HCT116 (cell line): Measurements from ENCODE around the gene HBM. TPM values are rescaled to one million over a fixed set of nuclear protein-coding genes. Genes with fewer than 3 reads are reported as not detected.
"Not testable (repeated sequence)": the region's sequence is repeated elsewhere in the genome, so short reads cannot be mapped to it uniquely, and the experiment has no call there.

Source experiments
- ATAC-seq: fragments of 200-7000 bp; cut with Tn5 transposase; 2 replicates; pipeline ENCODE4 v1.9.1; 2020; ENCODE audit warnings: mild to moderate bottlenecking, moderate library complexity
- BruUV-seq: library from RNA; stranded (reverse); fragments of 400-500 nt; replicated peaks from 2 replicates; lab custom pipeline; 2021; lab: Mats Ljungman, UMichigan
- CTCF ChIA-PET: fragments of 300-600 bp; sonication (Branson Sonifier 250); formaldehyde crosslinking; loops from one replicate; lab custom pipeline; 2021; ENCODE audit warnings: antibody characterized with exemption; lab: Charles Lee
- POLR2A ChIA-PET: fragments of 300-600, 350-600 bp; sonication (Branson Sonifier 250); formaldehyde crosslinking; loops from one replicate; lab custom pipeline; 2021; ENCODE audit warnings: antibody characterized with exemption; lab: Charles Lee
- RAD21 ChIA-PET, 2 experiments: fragments of 300-600 bp; sonication (Branson Sonifier 250); formaldehyde crosslinking; loops; one replicate each; lab custom pipeline; 2023; ENCODE audit warnings: low total read pairs in 2 of 2; ENCODE audit not compliant: uncharacterized antibody in 2 of 2, unreplicated experiment in 2 of 2, low non-redundant PET in 1 of 2; lab: Charles Lee
- DNase-seq: peaks from one replicate; pipeline ENCODE4 v3.0.0-alpha.2; 2010; ENCODE audit warnings: low read depth, low spot score
- H2AFZ ChIP-seq: fragments of 200-600 bp; shearing (Covaris generic), sonication (generic); 2 replicates; pipeline ENCODE4 v1.6.1; 2017; ENCODE audit warnings: low read depth, mixed run types, mixed read lengths, antibody characterized with exemption, low read length; ENCODE audit not compliant: poor library complexity, severe bottlenecking
- H3K27ac ChIP-seq: 2 replicates; pipeline ENCODE4 v1.5.1; 2012; ENCODE audit warnings: low read depth, low read length
- H3K27me3 ChIP-seq: fragments of 200-600 bp; sonication (generic); 2 replicates; pipeline ENCODE4 v1.6.1; 2016; ENCODE audit warnings: mixed run types, low read length, mixed read lengths; ENCODE audit not compliant: insufficient read depth
- H3K36me3 ChIP-seq, 2 experiments: fragments of 200-500 bp in 1 of 2; fragments of 200-600 bp in 1 of 2; sonication (Bioruptor generic) in 1 of 2; sonication (generic) in 1 of 2; 2 replicates each; pipeline versions ENCODE4 v1.5.1 to v1.6.1; 2014 to 2016; ENCODE audit warnings: low read length in 2 of 2, inconsistent platforms in 1 of 2, mixed read lengths in 1 of 2, mixed run types in 1 of 2; ENCODE audit not compliant: insufficient read depth in 2 of 2, control insufficient read depth in 1 of 2
- H3K4me1 ChIP-seq, 2 experiments: fragments of 200-600 bp in 1 of 2; sonication (generic) in 1 of 2; 2 replicates each; pipeline versions ENCODE4 v1.5.1 to v1.6.1; 2012 to 2017; ENCODE audit warnings: low read length in 2 of 2, inconsistent platforms in 1 of 2, mild to moderate bottlenecking in 1 of 2, mixed read lengths in 1 of 2, mixed run types in 1 of 2, moderate library complexity in 1 of 2; ENCODE audit not compliant: insufficient read depth in 2 of 2, control insufficient read depth in 1 of 2
- H3K4me2 ChIP-seq: fragments of 200-600 bp; sonication (generic); 2 replicates; pipeline ENCODE4 v1.6.1; 2017; ENCODE audit warnings: mixed run types, low read length, mixed read lengths
- H3K4me3 ChIP-seq, 2 experiments: fragments of 200-600 bp in 1 of 2; sonication (generic) in 1 of 2; replicated peaks in 1 of 2; 2 replicates each; pipeline ENCODE4 v1.5.1; 2011 to 2016; ENCODE audit warnings: low read length in 2 of 2, control low read depth in 1 of 2, low read depth in 1 of 2, mild to moderate bottlenecking in 1 of 2, mixed read lengths in 1 of 2, mixed run types in 1 of 2
- H3K79me2 ChIP-seq: fragments of 200-600 bp; sonication (generic); 2 replicates; pipeline ENCODE4 v1.6.1; 2017; ENCODE audit warnings: mild to moderate bottlenecking, mixed run types, low read length, moderate library complexity, mixed read lengths; ENCODE audit not compliant: insufficient read depth
- H3K9ac ChIP-seq: fragments of 200-600 bp; sonication (generic); 2 replicates; pipeline ENCODE4 v1.6.1; 2016; ENCODE audit warnings: low read length, mixed read lengths
- H3K9me2 ChIP-seq: fragments of 200-600 bp; sonication (generic), shearing (Covaris generic); 2 replicates; pipeline ENCODE4 v1.6.1; 2017; ENCODE audit warnings: mixed run types, mild to moderate bottlenecking, moderate library complexity; ENCODE audit not compliant: insufficient read depth
- H3K9me3 ChIP-seq, 2 experiments: fragments of 200-500 bp in 1 of 2; fragments of 200-600 bp in 1 of 2; sonication (Bioruptor generic) in 1 of 2; sonication (generic) in 1 of 2; 2 replicates each; pipeline ENCODE4 v1.6.1; 2014 to 2017; ENCODE audit warnings: low read length in 2 of 2, mixed read lengths in 2 of 2, inconsistent platforms in 1 of 2, low read depth in 1 of 2, mild to moderate bottlenecking in 1 of 2, mixed run types in 1 of 2, moderate library complexity in 1 of 2; ENCODE audit not compliant: control insufficient read depth in 1 of 2, insufficient read depth in 1 of 2
- H4K20me1 ChIP-seq: fragments of 200-600 bp; sonication (generic), shearing (Covaris generic); 2 replicates; pipeline ENCODE4 v1.6.1; 2017; ENCODE audit warnings: mixed run types, mild to moderate bottlenecking, moderate library complexity; ENCODE audit not compliant: insufficient read depth
- CBX3 ChIP-seq: IDR thresholded peaks from 2 replicates; pipeline ENCODE4 v1.6.1; 2012; ENCODE audit warnings: low read depth
- ELF1 ChIP-seq: IDR thresholded peaks from 2 replicates; pipeline ENCODE4 v1.6.1; 2012; ENCODE audit warnings: low read depth, borderline replicate concordance
- FOSL1 ChIP-seq: IDR thresholded peaks from 2 replicates; pipeline ENCODE4 v1.6.1; 2012; ENCODE audit warnings: low read depth
- JUND ChIP-seq: IDR thresholded peaks from 2 replicates; pipeline ENCODE4 v1.6.1; 2012
- RAD21 ChIP-seq: IDR thresholded peaks from 2 replicates; pipeline ENCODE4 v1.6.1; 2012; ENCODE audit warnings: low read depth, mild to moderate bottlenecking
- SP1 ChIP-seq: IDR thresholded peaks from 2 replicates; pipeline ENCODE4 v1.6.1; 2012; ENCODE audit warnings: low read depth
- SRF ChIP-seq: IDR thresholded peaks from 2 replicates; pipeline ENCODE4 v1.6.1; 2012; ENCODE audit warnings: low read depth
- TCF7L2 ChIP-seq: IDR thresholded peaks from 2 replicates; pipeline ENCODE4 v1.7.0; 2011; ENCODE audit warnings: borderline replicate concordance, inconsistent platforms; ENCODE audit not compliant: insufficient read depth, insufficient read length; ENCODE audit errors: extremely low read depth
- YY1 ChIP-seq: IDR thresholded peaks from 2 replicates; pipeline ENCODE4 v1.6.1; 2011; ENCODE audit warnings: low read length, low read depth, moderate library complexity, mild to moderate bottlenecking; ENCODE audit not compliant: insufficient replicate concordance; ENCODE audit errors: extremely low read depth
- ZFX ChIP-seq: fragments of 450-650 bp; IDR thresholded peaks from 2 replicates; pipeline ENCODE4 v1.6.1; 2017
- ZNF274 ChIP-seq: fragments of 200-500 bp; sonication (Bioruptor generic); IDR thresholded peaks from 2 replicates; pipeline ENCODE4 v1.6.1; 2014; ENCODE audit warnings: mild to moderate bottlenecking, low read depth, low read length, inconsistent platforms
- intact Hi-C: fragments of 100-400 bp; cut with micrococcal nuclease; formaldehyde crosslinking; loops from 2 replicates; pipeline ENCODE4 v1.10.0; 2022
- total RNA-seq: library from RNA; stranded (reverse); gene quantifications from one replicate; pipeline ENCODE4 v1.2.1, GENCODE V29; 2021; ENCODE audit not compliant: unreplicated experiment
- TF ChIP-seq, protein P1 (sequence below): IDR thresholded peaks from 2 replicates; pipeline ENCODE4 v1.6.1; 2012; ENCODE audit warnings: low read depth
- TF ChIP-seq, protein P2 (sequence below): IDR thresholded peaks from 2 replicates; pipeline ENCODE4 v1.6.1; 2011; ENCODE audit warnings: mild to moderate bottlenecking, low read length, moderate library complexity; ENCODE audit not compliant: insufficient replicate concordance; ENCODE audit errors: extremely low read depth
- TF ChIP-seq, protein P3 (sequence below): IDR thresholded peaks from 2 replicates; pipeline ENCODE4 v1.6.1; 2012

Gene HBM
- total RNA-seq, 1 experiment from 2014 or later: not detected

GRCh38 chr16:169014-169413 lies 3.2 kb downstream of the HBM start (continued):
- TF ChIP-seq ZNF274 (no peak), JUND (no peak)

- H4K20me1 ChIP-seq, H3K9me2 ChIP-seq, H3K79me2 ChIP-seq, POLR2A ChIA-PET, H3K27ac ChIP-seq, intact Hi-C loops, CTCF ChIA-PET, DNase-seq, BruUV-seq, H3K9me3 ChIP-seq, H2AFZ ChIP-seq, H3K36me3 ChIP-seq, H3K9ac ChIP-seq, H3K27me3 ChIP-seq, RAD21 ChIA-PET, H3K4me3 ChIP-seq: not testable (repeated sequence)
- peaks cover 0 to 14% of the 10 kb centered on the region in 2 experiments; a peak in 2 of 4 replicates for H3K4me1 ChIP-seq
- TF ChIP-seq, protein P1, sequence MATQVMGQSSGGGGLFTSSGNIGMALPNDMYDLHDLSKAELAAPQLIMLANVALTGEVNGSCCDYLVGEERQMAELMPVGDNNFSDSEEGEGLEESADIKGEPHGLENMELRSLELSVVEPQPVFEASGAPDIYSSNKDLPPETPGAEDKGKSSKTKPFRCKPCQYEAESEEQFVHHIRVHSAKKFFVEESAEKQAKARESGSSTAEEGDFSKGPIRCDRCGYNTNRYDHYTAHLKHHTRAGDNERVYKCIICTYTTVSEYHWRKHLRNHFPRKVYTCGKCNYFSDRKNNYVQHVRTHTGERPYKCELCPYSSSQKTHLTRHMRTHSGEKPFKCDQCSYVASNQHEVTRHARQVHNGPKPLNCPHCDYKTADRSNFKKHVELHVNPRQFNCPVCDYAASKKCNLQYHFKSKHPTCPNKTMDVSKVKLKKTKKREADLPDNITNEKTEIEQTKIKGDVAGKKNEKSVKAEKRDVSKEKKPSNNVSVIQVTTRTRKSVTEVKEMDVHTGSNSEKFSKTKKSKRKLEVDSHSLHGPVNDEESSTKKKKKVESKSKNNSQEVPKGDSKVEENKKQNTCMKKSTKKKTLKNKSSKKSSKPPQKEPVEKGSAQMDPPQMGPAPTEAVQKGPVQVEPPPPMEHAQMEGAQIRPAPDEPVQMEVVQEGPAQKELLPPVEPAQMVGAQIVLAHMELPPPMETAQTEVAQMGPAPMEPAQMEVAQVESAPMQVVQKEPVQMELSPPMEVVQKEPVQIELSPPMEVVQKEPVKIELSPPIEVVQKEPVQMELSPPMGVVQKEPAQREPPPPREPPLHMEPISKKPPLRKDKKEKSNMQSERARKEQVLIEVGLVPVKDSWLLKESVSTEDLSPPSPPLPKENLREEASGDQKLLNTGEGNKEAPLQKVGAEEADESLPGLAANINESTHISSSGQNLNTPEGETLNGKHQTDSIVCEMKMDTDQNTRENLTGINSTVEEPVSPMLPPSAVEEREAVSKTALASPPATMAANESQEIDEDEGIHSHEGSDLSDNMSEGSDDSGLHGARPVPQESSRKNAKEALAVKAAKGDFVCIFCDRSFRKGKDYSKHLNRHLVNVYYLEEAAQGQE: peak; percentile 63
- peak overlapping the region; percentile 32 for H3K4me2 ChIP-seq
- ATAC-seq: peak; percentile 52
These were observed 4.3 kb downstream of the HBM start for GRCh38 chr16:170088-170507.

DNA sequence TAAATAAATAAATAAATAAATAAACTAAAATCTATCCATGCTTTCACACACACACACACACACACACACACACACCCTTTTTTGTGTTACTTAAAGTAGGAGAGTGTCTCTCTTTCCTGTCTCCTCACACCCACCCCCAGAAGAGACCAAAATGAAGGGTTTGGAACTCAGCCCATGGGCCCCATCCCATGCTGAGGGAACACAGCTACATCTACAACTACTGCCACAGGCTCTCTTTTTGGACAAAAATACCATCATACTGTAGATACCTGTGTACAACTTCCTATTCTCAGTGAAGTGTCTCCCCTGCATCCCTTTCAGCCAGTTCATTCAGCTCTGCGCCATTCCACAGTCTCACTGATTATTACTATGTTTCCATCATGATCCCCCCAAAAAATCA lies 5.0 kb downstream of the HBM start:
- ChIA-PET POLR2A (no interaction called here), CTCF (no interaction called here), RAD21 (no interaction called here)
- ATAC-seq: no peak
- no peak overlapping the region for H3K4me2 ChIP-seq
- DNase-seq: no peak
- no TSS peak for BruUV-seq
- H3K4me3 ChIP-seq: no peak overlapping the region
- no peak overlapping the region for H3K9ac ChIP-seq
- H3K36me3 ChIP-seq: no peaks in the 10 kb centered on the region
- no peaks in the 10 kb centered on the region for H3K79me2 ChIP-seq
- intact Hi-C loops: no loop called here
- H3K4me1 ChIP-seq: peaks cover 0 to 14% of the 10 kb centered on the region in 2 experiments; a peak in 2 of 4 replicates
- H3K9me2 ChIP-seq: no peaks in the 10 kb centered on the region
- H3K27ac ChIP-seq: no peak overlapping the region
- no peaks in the 10 kb centered on the region for H3K27me3 ChIP-seq
- H2AFZ ChIP-seq: no peak overlapping the region
- H3K9me3 ChIP-seq: no peaks in the 10 kb centered on the region
- no peaks in the 10 kb centered on the region for H4K20me1 ChIP-seq
- TF ChIP-seq SRF: no peak
- TF ChIP-seq YY1: no peak
- TF ChIP-seq ELF1: no peak
- TF ChIP-seq, protein P2, sequence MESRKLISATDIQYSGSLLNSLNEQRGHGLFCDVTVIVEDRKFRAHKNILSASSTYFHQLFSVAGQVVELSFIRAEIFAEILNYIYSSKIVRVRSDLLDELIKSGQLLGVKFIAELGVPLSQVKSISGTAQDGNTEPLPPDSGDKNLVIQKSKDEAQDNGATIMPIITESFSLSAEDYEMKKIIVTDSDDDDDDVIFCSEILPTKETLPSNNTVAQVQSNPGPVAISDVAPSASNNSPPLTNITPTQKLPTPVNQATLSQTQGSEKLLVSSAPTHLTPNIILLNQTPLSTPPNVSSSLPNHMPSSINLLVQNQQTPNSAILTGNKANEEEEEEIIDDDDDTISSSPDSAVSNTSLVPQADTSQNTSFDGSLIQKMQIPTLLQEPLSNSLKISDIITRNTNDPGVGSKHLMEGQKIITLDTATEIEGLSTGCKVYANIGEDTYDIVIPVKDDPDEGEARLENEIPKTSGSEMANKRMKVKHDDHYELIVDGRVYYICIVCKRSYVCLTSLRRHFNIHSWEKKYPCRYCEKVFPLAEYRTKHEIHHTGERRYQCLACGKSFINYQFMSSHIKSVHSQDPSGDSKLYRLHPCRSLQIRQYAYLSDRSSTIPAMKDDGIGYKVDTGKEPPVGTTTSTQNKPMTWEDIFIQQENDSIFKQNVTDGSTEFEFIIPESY: no peak
- TF ChIP-seq ZNF274: no peak
- no peak for TF ChIP-seq TCF7L2
- TF ChIP-seq, protein P3, sequence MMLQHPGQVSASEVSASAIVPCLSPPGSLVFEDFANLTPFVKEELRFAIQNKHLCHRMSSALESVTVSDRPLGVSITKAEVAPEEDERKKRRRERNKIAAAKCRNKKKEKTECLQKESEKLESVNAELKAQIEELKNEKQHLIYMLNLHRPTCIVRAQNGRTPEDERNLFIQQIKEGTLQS: no peak
- no peak for TF ChIP-seq ZFX
- TF ChIP-seq FOSL1: no peak
- no peak for TF ChIP-seq CBX3
- TF ChIP-seq RAD21: no peak
- TF ChIP-seq SP1: no peak
